GM10248 (cell line): ENCODE data around the gene TMEM39B.
"Not testable (repeated sequence)": the region's sequence is repeated elsewhere in the genome, so short reads cannot be mapped to it uniquely, and the experiment has no call there.

ENCODE experiments used
- CTCF ChIA-PET: fragments of 300-600 bp; sonication (Branson Sonifier 250); formaldehyde crosslinking; extraction: SDS; loops from one replicate; lab custom pipeline; 2021; ENCODE audit warnings: antibody characterized with exemption; lab: Yijun Ruan, JAX
- POLR2A ChIA-PET: fragments of 350-650 bp; sonication (Branson Sonifier 250); formaldehyde crosslinking; extraction: SDS; loops from one replicate; lab custom pipeline; 2020; ENCODE audit warnings: antibody characterized with exemption; lab: Yijun Ruan, JAX
- DNase-seq: peaks from one replicate; pipeline ENCODE4 v3.0.0; 2012; ENCODE audit errors: extremely low spot score
- CTCF ChIP-seq: IDR thresholded peaks from 2 replicates; pipeline ENCODE4 v1.5.1; 2012; ENCODE audit warnings: mild to moderate bottlenecking, low read depth; ENCODE audit errors: extremely low read depth, missing control alignments, control extremely low read depth

The TMEM39B gene

GRCh38 chr1:32125313-32125712 lies 52.6 kb downstream of the TMEM39B start:
- no peak for TF ChIP-seq CTCF
- DNase-seq = no peak
- ChIA-PET POLR2A (no interaction called here), CTCF (interaction anchor here (1.6 kb wide), 1 partner anchor 16 kb away, joined by 4 read pairs; no protein-coding TSS in a partner anchor)

GRCh38 chr1:32126770-32127169 lies 54.0 kb downstream of the TMEM39B start:
- POLR2A ChIA-PET = interaction anchor here (0.9 kb wide), 1 partner anchor 54 kb away, joined by 3 read pairs; the partner anchor contains the start of gene TMEM39B

GRCh38 chr1:32127409-32128198 lies 54.9 kb downstream of the TMEM39B start:
- DNase-seq = no peak
- TF ChIP-seq CTCF = no peak
- POLR2A ChIA-PET = interaction anchor here (0.9 kb wide), 1 partner anchor 55 kb away, joined by 3 read pairs; the partner anchor contains the start of gene TMEM39B
- CTCF ChIA-PET = interaction anchor here (1.1 to 3.1 kb wide), 12 partner anchors 10 to 100 kb away, joined by 3 to 18 read pairs (median 4); partner anchors contain the start of gene KPNA6

More at GRCh38 chr1:32126770-32127169, 54.0 kb downstream of the TMEM39B start:
- no peak for DNase-seq
- no peak for TF ChIP-seq CTCF
- CTCF ChIA-PET = interaction anchor here (1.3 to 3.1 kb wide), 3 partner anchors 18 to 83 kb away, joined by 3 to 18 read pairs (median 6); partner anchors contain the start of gene KPNA6

- ChIA-PET POLR2A (interaction anchor here (0.6 kb wide), 1 partner anchor 46 kb away, joined by 7 read pairs; no protein-coding TSS in a partner anchor), CTCF (interaction anchor here (0.8 to 3.1 kb wide), 12 partner anchors 10 to 99 kb away, joined by 3 to 18 read pairs (median 4); partner anchors contain the start of genes KPNA6 and TXLNA)
- TF ChIP-seq CTCF = no peak
- DNase-seq = no peak
Observed at GRCh38 chr1:32128479-32128878, 55.7 kb downstream of the TMEM39B start.

- CTCF ChIA-PET = interaction anchor here (0.8 to 3.1 kb wide), 8 partner anchors 11 to 99 kb away, joined by 3 to 18 read pairs (median 4); partner anchors contain the start of genes KPNA6 and TXLNA
- TF ChIP-seq CTCF = no peak
- DNase-seq = no peak
- POLR2A ChIA-PET = interaction anchor here (0.6 kb wide), 2 partner anchors 46 to 102 kb away, joined by 3 to 7 read pairs; no protein-coding TSS in a partner anchor
Observed at GRCh38 chr1:32128964-32129363, 56.2 kb downstream of the TMEM39B start.

- CTCF ChIA-PET = interaction anchor here (1.3 kb wide), 1 partner anchor 13 kb away, joined by 5 read pairs; no protein-coding TSS in a partner anchor
- DNase-seq = not testable (repeated sequence)
- POLR2A ChIA-PET = interaction anchor here (0.7 kb wide), 1 partner anchor 16 kb away, joined by 4 read pairs; no protein-coding TSS in a partner anchor
Observed at GRCh38 chr1:32133950-32134280, 61.2 kb downstream of the TMEM39B start.
